Activated naive CD8-positive, alpha-beta T cell treated with anti-CD3 and anti-CD28 coated beads, Interleukin-2, amount 50 U/mL, for 16 hours (primary cell): ENCODE data around the gene PHLDA2.

Source experiments
- DNase-seq: peaks from one replicate; pipeline ENCODE4 v3.0.0-alpha.2; 2020; ENCODE audit warnings: low read depth, low spot score

PHLDA2 gene

DNA sequence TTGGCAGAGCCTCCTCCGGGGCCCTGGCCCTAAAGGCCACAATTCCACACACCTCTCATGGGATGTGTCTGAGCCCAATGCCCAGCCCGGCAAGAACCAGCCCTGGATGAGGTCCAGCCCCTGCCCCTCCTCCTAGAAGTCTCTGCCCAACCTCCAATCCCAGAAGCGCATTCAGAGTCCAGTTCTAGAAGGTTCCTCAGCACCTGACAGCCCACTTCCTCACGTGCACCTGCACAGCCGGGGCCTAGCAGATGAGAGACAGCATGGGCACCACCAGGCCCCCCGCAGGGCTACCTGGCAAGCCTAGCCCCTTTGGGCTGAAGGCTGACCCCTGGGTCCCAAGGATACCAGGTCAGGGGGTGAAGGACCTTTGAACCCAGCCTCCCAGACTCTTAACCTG lies 32.2 kb downstream of the PHLDA2 start:
- DNase-seq = no peak

DNA sequence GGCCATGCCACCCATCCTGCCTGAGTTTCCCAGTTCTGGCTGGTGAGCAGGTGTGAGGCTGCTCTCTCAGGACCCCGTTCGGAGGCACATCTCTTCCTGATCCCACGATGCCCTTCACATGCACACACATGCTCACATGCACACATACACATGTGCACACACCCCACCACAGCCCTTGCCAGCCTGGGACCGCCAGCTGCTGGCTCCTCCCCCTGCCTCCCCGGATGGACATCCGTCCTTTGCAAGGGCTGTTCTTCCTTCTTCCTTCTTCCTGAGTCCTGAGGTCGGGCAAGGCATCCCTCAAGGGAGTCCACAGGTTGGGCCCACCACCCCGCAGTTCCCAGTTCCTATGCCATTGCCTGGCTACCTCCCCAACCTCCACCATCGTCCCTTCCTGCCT lies 33.2 kb downstream of the PHLDA2 start:
- DNase-seq = no peak

DNA sequence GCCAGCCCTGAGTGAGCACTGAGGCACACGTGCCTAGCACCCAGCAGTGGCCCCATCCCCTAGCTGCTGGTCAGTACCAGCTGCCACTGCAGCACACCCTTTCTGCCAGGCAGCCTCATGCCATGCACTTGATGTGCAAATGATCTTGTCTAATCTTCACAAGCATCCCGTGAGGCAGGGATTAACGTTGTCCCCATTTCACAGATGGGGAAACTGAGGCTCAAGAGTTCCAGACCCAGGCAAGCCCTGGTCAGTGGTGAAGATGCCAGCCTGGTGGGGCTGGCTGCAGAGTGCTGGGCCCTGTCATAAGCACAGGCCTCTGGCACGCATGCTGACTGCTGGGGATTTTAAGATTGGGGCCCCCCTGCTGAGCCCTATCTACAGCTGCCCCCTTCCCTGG lies 35.3 kb downstream of the PHLDA2 start:
- DNase-seq = no peak

DNA sequence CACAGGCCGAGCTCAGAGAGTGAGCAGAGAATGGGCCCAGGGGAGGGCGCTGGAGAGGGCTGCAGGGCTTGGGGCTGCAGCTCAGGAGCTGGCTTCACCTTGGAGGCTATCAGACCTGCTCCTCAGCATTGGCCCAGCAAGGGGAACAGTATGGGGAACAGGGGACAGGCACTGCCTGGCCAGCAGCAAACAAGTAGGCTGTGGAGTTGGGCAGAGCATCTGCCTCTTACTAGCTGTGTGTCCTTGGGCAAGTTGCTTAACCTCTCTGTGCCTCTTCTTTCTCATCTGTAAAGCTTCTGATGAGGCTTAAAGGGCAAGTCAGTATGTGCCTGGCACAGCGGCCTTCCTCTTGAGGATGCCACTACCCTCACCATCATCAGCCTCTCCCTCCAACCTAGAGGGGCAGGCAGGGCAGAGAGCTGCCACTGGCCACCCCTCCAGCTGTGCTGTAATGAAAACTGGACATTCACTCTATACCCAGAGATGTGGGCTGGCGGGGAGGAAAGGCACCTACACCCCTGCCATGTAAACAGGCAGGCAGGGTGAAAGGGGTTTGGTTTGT lies 36.2 kb downstream of the PHLDA2 start:
- no peak for DNase-seq

DNA sequence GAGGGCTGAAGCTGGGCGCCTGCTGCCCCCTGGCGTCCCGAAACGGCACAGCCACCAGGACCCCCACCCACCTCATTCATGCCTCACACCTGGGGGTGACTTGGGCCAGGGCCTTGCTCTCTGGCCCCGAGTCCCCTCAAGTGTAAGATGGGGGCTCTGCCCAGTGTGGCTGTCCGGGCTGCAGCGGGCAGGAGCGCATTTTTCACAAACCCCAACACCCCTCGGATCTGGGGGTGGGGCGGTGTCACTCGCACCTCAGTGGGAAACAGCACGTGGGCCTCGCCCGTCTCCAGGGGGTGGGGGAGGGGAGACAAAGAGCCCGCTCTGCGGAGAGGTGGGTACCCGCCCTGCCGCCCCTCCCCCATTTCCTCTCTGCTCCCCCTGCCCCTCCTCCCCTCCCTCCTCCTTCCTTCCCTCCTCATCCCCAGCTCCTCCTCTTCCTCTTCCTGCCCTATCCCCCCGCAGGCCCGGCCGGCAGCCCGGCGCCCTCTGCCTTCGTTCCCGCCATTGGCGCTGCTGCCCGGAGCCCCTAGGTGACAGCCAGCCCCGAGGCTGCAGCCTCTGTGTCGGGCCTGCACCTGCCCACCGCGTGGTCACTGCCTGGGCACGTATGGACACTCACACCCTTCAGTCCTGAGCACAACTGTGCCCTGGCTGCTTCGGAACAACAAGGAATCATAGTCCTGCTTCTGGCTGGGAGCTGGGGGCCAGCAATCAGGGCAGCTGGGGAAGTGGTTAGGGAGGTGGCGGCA lies 36.8 kb downstream of the PHLDA2 start:
- DNase-seq = peak; percentile 27

DNA sequence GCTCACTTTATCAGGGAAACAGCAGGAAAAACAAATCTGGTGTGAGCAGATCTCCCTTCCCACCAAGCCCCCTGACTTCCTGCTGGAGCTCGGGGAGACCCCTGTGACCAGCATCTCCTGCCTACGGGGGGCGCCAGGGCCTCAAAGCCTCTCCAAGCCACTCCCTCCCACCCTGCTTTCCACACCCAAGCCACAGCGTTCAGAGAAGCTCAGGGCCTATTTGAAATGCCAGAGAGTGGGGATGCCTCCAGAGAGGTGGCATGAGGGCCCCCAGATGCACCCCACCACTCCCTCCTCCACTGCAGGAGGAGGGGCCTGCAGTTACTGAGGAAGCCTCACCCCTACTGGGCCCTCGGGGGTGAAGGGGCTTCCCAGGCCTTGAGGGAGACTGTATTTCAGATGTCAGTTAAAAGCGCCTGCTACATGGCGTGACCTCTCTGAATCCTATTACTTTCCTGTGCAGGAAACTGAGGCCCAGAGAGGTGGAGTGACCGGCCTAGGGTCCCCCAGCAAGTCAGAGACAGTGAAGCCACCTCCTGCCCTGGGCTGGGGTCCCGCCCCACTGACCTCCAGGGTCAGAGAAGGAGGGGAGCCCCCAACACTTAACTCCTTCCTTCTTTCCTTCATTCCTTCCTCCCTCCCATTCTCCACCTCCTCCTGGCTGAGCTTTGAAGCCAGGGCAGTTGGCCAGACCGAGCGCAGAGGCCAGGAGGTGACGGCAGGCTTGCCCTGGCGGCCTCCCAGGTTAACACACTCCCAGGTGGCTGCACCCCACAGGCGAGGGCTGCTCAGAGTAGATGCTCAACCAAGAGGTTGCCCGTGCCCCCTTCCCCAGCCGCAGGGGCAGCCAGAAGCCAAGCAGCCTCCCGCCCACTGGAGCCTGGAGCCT lies 37.6 kb downstream of the PHLDA2 start:
- DNase-seq = no peak

DNA sequence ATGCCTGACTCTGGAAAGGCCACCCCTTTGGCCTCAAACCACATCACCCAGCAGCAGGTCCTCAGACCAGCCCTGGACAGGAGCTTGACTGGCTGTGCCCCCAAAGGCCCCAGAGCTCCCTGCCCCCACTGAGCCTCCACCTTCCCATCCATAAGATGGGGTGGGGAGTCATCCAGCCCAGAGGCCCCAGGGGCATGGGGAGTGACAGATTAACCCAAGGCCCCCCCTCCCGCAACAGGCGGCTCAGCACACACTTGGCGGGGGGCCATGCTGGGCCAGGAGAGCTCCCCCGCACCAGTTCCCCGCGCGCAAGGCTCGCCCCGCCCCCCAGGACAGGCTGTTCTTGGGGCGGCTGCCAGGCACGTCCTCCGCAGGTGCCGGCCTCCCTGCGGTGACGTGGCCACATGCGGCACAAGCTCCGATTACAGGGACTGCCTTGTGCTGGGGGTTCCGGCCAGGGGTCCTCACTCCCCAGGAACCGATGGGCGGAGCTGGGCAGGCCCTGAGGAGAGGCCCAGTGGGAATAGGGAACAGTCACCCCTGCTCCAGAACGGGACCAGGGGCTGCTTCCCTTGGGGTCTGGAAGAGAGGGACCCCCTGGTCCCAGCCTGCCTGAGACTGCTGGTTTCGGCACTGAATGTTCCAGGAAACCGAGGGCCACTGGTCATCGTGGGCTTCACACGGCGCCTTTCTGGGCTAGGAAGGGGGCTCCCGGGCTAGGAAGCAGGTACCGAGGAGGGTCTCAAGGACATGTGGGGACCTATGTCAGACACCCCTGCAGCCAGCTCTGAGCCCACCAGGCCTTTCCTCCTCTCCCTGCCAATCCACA lies 38.5 kb downstream of the PHLDA2 start:
- no peak for DNase-seq

DNA sequence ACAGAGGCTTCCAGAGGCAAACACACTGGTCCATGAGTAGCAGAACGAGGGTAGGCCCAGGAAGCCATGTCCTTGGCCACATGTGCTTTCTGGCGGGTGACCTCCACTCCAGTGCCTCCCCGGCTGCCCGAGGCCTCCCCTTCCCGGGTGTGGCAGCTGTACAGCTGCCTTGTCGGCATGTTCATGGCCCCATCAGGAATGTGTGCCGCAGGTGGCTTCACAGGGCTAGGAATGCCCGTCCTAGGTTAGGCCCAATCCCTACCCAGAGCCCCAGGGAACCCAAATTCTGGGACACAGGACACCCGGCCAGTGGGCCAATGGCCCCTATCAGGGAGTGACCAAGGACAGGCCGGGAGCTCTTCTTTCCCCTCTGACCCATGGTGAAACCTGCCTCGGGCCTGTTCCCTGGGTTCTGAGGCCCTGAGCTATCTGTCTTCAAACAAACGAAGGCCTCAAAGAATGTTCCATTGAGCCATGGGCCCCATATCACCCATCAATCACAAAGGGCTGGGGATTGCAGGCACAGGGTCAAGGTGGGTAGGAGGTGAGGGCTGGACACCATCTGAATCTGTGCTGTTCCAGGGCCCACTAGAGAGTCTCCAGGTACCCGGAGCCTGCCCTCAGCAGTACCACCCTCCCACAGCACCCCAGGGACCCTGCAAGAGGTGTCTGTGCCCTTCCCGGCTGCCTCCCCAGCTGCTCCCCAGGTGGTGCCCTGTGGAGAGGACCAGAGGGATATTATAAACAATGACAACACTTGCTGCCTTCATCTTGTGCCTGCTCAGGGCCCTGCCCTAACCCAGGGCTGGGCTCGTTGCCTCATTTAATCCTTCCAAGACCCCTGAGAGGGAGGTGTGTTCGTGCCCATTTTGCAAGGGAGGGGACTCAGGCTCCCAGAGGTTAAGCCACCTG lies 39.6 kb downstream of the PHLDA2 start:
- no peak for DNase-seq

DNA sequence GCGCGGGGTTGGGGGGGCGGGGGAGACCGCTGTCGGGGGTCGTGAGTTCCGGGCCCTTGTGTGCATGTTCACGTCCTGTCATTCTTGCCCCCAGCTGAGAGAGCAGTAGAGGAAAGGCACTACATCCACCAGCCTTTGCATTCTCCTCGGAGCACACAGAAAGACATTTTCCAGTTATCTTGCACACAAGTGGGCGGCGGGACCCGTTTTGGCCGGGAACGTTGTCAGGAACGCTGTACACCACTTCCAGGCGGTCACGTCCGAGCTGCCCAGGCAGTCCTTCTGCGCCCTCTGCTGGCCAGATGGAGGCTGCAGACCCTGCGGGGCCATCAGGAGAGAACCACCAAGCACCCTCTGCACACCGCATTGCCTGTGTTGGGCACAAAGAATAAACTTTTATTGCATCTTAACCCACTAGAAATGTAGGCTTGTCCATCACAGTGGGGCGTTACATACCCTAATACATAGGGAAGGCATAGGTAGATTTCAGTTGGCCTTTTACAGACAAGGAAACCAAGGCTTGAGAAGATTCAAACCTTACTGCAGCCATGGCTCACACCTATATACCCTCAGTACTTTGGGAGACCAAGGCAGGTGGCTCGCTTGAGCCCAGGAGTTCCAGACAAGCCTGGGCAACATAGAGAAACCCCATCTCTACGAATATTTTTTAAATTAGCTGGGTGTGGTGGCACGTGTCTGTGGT lies 40.8 kb downstream of the PHLDA2 start:
- DNase-seq = peak; percentile 74

DNA sequence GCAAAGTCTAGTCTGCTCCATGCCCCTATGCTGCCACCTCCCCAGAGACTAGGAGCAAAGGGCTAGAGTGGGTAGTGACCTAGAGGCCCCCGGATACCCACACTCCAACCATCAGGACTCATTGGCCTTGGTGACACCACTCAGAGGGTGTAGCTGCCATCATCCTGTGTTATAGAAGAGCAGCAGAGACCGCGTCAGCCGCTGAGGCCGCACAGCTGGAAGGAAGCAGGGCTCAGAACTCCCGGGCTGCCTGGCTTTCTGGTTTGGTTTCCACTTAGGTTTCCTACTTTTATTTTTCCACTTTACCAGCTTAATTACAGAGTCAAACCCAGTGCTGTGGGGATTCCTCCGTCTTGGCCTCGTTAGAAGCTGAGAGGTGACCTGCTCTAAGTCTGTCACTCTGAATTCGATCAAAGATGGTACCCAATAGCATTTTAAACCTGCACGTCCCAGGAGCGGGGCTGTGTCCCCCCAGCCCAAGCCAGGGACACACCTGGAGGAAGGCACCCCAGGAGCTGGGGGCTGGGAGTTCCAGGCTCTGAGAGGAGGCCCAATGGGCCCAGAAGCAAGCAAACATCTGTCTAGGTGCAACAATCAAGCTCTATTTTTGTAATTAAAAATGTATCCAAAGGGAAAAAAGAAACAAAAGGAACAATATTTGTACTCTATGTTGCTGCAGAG lies 41.6 kb downstream of the PHLDA2 start:
- DNase-seq = no peak

DNA sequence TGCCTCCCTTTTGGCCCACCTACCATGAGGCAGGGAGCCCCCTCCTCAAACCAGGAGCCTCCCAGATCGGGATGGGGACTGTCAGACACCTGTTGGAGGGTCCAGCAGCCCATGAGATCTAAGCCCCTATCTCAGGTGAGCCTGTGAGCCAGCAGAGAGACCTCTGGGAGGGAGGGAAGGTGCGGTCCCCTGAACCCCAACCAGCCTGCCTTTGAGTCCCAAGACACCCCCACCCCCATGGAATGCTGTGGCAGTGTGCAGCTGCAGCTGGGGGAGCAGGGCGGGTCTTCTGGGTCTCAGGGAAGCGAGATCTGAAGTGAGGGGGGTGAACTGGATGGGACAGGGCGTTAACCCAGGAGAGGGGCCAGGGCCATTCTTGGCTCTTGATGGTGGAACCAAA lies 42.3 kb downstream of the PHLDA2 start:
- no peak for DNase-seq

DNA sequence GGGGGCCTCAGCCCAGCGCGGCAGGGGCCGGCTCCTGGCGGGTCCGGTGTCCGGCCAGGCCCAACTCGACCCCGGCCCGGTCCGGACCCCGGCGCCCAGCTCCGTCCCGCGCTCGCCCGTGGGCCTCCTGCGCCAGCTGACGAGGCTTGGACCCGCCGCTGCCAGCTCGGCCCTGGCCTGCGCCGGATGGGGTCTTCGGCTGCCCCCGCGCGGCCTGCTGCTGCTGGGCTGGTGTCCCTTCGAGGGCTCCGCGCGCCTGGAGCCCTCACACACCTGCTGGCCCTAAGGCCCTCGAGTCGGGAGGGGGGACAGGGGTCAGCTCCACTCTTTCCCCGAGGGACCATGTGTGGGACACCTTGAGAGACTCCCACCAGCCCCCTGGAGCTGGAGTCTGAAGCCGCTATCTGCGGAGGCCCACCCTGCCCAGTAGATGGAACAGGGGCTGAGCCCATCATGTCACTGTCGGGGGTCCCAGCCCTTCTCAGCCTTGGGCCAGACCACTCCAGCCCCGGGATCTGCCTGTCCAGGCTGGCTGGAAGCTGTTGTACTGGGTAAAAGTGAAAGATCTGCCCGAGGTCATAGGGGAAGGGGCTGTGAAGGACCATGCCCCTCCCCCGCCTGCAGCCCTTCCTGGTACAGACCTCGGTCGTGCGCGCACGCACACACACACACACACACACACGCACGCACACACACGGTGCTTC lies 42.9 kb downstream of the PHLDA2 start:
- no peak for DNase-seq

DNA sequence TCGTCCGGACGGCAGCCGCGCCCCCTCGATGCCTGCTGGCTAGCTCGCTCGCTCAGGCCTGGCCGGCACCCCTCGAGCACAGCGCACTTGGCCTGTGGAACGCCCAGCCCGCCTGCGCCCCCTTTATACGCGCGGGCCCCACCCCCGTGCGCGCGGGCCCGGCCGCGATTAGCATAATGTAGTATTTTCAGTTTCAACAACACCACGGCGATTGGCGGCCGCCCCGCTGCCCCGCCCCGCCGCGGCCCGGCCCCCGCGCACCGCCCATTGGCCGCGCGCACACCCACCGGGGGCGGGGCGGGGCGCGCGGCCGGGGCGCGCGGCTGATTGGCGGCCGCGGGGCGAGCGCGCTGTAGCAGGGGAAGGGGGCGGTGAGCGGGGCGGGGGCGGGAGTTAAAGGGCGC lies 43.5 kb downstream of the PHLDA2 start, which contains the start of gene CDKN1C:
Gene CDKN1C (minus strand): TSS at position 98 of the 404 bp plus-strand sequence. CDS start 319 bp downstream, outside the sequence.
- DNase-seq = peak; percentile 48

DNA sequence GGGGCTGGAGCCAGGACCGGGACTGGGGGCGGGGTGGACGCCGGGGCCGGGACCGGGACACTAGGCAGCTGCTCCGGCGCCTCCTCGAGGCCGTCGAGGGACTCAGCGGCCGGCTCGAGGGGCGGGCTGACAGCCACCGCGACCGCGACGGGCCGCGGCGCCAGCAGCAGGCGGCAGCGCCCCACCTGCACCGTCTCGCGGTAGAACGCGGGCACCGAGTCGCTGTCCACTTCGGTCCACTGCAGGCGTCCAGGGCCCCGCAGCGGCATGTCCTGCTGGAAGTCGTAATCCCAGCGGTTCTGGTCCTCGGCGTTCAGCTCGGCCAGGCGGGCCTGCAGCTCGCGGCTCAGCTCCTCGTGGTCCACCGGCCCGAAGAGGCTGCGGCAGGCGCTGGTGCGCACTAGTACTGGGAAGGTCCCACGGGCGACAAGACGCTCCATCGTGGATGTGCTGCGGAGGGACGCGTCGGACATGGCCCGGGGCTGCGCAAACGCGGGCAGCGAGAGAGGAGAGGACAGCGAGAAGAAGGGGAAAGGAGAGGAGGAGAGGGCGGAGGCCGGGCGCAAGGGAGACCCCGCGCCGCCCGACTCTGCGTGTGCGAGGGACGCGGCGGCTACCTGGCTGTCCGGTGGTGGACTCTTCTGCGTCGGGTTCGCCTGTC lies 44.1 kb downstream of the PHLDA2 start:
- DNase-seq = no peak

DNA sequence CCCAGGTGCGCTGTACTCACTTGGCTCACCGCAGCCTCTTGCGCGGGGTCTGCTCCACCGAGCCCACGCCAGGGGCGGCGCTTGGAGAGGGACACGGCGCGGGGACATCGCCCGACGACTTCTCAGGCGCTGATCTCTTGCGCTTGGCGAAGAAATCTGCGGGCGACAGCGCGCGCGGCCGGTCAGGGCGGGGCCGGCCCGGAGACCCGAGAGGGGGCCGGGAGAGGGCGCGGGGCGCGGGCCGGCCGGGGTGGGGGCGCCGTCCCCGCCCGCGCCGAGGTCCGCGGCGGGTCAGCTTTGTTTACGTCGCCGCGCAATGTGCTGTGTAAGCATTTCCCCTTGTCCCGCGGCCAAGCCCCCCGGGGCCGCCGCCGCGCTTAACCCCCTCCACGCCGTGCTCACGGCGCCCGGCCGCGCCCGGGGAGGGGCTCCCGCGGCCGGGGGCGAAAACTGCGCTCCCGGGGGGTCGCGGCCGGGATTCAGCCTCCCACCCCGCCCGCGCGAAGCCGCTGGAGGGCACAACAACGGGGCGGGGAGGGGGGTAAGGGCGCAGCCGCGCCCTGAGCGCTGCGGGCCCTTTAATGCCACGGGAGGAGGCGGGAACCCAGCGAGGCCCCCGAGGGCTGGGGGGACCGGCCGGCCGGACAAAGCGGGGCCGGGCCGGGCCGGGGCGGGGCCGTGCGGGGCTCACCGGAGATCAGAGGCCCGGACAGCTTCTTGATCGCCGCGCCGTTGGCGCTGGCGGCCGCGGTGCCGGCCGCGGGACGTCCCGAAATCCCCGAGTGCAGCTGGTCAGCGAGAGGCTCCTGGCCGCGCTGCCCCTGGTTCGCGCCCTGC lies 45.0 kb downstream of the PHLDA2 start:
- DNase-seq = no peak

DNA sequence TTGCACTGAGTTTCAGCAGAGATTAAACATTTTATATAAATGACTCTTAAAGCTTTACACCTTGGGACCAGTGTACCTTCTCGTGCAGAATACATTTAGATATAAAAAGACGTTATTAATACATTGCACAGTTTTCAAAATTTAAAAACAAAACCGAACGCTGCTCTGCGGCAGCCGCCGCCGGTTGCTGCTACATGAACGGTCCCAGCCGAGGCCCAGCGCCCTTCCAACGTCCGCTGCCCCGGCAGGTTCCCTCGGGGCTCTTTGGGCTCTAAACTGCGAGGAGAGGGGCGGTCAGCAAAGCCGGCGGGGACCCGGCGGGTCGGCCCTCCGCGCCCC lies 45.6 kb downstream of the PHLDA2 start:
- DNase-seq = no peak

DNA sequence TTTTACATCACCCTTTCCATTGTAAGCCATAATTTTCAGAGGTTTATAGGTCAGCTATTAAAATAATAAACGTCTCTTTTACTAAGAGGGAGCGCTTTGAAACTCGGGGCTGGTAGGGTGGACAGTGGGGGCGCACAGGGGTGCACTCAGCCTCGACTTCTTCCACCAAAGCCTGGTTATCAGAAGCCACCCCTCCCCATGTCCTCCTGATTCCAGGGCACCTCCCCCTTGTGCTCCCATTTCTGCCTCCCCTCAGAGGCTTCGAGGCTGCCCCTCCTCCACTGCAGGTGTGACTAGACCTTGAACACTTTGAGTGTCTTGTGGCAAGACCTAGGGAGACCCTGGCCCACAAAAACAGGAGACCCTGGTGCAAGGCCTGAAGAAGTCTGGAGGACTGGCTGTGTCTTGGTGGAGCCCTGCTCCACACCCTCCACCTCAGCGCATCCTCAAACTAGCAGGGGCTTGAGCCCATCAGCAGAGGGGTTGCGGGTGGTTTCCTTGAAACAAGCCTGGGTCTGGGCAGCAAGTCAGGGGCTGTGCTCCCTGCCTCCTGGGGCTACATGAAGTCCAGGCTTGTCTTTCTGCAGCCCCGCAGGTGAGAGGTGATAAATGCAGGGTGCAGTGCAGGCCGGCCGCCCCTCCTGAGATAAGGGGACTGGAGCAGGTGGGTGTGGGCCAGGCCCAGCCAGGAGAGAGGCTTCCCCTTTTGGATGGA lies 46.7 kb downstream of the PHLDA2 start:
- DNase-seq = no peak
